ENCODE data around the gene HSD17B11.
A peak's percentile ranks its signal among the peaks of the same experiment; 100 is the strongest.
"Not testable (repeated sequence)": the region's sequence is repeated elsewhere in the genome, so short reads cannot be mapped to it uniquely, and the experiment has no call there.

Gene HSD17B11

DNA sequence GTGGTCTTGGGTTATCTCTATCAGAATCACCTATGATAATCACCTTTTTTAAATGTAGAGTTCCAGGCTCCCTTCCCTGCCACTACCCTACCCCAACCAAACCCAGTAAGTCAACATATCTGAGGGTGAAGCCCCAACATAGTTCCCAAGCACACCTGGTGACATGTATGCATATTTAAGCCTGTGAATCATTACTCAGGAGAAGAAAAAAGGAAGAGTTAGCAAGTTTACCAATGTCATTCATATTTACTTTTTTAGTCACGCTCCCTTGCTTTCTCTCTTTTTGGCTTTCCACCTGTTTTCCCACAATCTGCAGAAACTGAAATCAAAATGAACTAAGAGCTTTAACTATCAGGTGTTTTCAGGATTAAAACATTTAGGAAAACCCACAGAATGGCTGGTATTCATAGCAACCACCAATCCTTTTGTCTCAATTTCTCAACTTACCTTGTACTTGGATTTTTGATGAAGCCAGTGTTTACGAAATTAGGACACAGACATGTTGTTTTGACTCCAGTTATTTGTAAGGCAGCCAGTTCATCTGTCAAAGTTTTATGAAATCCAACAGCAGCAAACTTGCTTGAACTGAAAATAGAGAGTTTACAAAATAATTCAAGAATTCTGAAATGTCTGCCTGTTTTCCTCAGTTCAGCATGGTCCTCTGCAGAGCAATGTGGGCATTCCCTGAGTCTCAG is 34.0 kb downstream of the HSD17B11 start:
- no peak for DNase-seq

DNA sequence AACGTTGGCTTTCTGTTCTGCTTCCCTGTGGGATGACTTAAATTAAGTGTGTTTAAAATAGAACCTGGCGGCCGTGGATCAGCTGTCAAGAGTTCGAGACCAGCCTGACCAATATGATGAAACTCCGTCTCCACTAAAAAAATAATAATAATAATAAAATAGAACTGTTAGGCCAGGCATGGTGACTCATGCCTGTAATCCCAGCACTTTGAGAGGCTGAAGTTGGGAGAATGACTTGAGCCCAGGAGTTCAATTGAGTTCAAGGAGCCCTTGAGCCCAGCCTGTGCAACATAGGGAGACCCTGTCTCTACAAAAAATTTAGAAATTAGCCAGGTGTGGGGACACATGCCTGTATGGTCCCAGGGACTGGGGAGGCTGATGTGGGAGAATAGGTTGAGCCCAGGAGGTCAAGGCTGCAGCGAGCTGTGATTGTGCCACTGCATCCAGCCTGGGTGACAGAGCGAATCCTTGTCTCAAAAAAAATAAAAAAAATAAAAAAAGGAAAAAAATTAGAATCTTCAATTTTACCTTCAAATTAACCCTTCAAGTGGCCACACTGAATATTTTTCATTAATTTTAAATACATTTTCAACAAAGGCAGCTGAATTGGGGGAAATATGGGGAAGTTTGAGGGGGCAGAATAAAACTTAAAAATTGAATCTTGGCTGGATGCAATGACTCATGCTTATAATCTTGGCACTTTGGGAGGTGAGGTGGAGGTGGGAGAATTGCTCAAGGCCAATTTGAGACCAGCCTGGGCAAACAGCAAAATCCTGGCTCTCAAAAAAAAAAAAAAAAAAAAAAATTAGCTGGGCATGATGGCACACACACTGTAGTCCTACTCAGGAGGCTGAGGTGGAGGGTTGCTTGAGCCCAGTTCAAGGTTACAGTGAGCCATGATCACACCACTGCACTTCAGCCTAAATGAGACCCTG is 36.6 kb downstream of the HSD17B11 start:
- no peak for DNase-seq

DNA sequence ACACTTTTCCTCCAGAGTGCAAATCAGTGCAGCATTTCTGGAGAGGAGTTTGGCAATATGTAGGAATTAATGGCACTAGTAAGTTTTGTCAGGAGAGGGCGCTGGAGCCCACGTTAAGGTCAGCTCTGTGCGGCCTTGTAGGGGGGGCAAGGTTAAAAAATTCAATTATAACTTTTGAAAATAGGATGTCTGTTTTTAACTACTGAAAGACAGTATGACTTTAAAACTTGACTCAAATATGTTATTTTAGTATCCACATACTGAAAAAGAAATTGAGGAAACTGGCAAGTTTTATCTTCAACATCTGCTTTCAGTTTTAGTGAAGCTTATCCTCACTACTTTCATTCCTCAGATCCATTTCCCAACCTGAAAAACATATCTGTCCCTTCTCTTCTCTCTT is 37.4 kb downstream of the HSD17B11 start:
- peak; percentile 10 for DNase-seq

DNA sequence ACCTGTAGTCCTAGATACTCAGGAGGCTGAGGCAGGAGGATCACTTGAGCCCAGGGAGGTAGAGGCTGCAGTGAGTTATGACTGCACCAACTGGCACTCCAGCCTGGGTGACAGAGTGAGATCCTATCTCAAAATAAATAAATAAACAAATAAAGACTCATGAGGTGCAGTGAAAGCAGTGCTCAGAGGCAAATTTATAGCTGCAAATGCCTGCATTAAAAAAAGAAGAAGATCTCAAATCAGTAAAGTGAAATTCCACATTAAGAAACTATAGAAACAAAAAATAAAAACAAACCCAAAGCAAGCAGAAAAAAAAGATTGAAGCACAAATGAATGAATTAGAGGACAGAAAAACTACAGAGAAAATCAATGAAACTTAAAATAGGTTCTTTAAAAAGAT is 45.8 kb downstream of the HSD17B11 start:
- no peak for DNase-seq

DNA sequence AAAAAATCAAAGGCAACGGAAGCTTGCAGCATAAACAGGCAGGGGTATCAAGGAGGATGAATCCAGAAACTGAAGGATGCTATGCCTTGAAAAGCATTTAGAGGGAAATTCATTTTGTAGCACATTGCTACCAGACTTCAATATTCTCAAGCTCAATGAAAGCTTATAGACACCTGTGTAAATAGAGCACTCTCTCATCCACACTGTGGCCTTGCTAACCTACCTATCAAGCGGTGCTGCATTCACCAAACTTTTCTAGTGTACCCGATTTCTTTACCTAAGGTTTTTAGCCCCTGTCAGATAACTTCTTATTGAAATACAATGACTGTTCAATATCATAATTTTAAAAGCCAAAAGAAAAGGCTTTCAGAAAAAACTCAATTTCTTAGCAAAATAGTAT is 48.1 kb downstream of the HSD17B11 start:
- no peak for DNase-seq

DNA sequence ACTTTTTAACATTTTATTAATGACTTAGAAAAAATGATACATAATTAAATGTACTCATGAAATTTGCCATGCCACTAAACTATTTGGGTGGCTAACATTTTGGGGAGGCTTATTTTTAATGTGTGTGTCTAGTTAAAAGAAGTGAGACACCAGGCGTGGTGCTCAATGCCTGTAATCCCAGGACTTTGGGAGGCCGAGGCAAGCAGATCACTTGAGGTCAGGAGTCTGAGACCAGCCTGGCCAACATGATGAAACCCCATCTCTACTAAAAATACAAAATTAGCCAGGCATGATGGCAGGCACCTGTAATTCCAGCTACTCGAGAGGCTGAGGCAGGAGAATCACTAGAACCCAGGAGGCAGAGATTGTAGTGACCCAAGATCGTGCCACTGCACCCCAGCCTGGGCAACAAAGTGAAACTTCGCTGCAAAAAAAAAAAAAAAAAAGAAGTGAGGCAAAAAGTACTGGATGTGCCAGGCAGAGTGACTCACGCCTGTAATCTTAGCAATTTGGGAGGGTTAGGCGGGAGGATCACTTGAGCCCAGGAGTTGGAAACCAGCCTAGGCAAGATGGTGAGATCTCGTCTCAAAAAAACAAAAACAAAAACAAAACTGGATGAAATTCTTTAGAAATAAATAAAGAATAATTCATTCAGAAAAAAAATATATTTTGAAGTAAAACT is 48.9 kb downstream of the HSD17B11 start:
- not testable (repeated sequence) for DNase-seq

DNA sequence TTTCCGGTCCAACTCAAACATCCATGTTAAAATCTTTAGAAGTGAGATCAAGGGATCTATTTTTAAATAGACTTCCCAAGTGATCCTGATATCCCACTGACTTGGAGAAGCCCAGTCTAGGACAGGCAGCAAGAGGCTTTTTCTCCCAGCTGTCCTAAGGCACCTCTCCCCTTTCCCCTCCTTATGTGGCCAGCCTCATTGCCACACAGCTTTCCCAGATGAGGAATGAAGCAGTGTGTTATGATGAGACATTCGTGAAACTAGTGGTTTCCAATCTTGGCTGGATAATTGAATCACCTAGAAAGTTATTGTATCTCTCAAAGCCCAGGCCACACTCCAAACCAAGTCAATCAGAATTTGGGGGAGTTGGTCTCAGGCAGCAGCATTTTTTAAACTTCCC is 51.5 kb downstream of the HSD17B11 start:
- no peak for DNase-seq

DNA sequence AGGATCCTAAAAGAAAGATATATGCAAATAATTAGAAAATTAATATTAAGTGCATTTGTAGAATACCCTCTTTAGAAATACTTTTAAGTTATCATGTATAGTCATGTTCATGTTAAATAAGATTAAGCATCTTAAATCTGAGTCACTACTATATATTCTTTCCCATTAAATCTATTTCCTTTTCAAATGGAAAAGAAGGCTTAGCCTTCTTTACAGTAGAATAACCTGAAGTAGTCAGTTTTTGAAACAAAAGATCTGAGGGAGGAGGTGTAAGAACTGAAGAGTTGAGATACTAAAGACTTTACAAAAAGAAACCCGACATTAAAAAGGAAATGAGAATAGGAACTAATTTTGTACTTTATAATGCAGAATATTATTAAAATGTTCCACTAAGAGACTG is 53.6 kb downstream of the HSD17B11 start:
- no peak for DNase-seq

DNA sequence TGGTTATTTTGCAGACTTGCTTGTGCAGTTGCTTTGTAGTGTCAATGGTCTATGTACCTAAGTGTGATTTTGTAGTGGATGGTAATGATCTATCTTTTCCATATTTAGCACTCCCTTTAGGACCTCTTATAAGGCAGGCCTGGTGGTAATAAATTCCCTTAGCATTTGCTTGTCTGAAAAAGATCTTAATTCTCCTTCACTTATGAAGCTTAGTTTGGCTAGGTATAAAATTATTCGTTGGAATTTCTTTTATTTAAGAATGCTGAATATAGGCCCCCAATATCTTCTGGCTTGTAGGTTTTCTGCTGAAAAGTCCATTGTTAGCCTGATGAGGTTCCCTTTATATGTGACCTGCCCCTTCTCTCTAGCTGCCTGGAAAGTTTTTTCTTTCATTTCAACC is 57.7 kb downstream of the HSD17B11 start:
- DNase-seq, result no peak

DNA sequence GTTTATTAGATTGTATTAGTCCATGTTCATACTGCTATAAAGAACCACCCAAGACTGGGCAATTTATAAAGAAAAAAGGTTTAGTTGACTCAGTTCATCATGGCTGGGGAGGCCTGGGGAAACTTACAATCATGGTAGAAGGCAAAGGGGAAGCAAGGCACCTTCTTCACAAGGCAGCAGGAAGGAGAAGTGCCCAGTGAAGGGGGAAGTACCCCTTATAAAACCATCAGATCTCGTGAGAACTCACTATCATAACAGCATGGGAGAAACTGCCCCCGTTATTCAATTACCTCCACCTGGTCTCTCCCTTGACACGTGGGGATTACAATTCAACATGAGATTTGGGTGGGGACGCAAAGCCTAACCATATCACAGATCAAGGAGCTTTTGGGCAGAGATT is 60.2 kb downstream of the HSD17B11 start:
- DNase-seq, result no peak

DNA sequence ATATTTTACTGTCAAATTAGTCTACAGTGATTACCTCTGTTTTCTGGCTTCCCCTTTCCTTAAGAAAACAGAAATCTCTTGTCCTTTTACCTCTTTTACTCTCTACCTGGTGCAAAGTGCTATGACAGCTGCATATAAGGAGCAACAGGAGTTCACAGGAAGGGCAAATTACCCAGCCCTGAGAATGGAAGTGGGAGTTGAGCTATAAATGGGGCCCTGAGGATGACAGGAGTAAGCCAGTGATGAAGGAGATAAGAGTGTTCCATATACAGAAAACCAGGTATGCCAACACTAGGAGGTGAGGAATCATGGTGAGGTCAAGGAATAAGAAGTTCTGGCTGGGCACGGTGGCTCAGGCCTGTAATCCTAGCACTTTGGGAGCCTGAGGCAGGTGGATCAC is 63.9 kb downstream of the HSD17B11 start:
- DNase-seq, result no peak

DNA sequence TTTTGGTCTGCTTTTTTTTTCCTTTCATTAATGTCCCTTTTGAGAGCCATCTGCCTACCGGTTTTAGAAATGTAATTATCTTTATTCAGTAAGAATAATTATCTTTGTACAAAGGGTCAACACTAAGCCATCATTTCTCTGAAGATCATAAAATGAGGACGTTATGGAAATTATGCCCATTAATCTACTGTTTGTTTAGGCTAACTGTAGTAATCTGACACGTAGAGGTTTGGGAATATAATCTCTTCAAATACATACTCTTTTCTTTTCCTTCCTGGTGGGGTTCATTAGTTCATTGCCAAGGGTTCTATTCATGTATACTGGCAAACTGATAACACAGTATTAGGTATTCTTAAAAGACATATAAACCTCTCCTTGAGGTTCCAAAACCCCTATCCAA is 64.5 kb downstream of the HSD17B11 start:
- no peak for DNase-seq

DNA sequence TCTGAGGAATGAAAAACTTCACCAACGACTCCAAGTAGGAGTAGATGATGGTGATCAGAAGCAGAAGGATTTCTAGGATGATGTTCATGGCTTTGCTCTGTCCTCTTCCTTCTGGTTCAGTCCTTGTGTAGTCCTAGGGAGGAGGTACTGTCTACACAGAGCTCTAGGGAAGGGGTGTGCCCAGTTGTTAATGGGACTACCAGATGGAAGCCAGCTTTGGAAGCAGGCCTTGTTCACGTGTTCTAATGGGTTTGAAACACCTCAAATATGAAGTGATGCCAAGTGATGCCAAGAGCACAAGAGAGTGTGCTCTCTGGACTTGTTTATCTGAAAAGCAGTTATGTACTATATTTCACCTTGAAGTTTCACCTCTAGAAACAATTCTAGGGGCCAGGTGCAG is 68.2 kb downstream of the HSD17B11 start, which contains the start of gene HSD17B13:
HSD17B13 (minus strand) TSS at position 129 of the 400 bp plus-strand sequence; CDS start at position 88, 41 bp downstream.
- DNase-seq, result no peak

DNA sequence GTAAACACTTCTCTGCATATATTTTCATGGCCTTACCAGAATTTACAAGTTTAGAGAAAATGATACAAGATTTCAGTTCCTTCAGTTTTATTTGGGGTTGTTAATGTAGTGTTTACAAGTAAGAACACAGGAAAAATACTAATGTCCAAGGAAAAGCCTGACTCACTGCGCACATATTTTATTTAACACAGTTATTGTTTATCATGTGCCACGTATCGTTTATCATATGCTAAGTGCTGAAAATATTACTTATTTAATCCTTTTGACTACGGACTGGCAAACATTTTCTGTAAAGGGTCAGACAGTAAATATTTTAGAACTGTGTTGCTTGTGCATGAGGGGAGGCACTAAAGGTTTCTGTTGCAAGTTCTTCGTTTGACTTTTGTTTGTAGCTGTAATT is 69.1 kb downstream of the HSD17B11 start:
- DNase-seq, result no peak

DNA sequence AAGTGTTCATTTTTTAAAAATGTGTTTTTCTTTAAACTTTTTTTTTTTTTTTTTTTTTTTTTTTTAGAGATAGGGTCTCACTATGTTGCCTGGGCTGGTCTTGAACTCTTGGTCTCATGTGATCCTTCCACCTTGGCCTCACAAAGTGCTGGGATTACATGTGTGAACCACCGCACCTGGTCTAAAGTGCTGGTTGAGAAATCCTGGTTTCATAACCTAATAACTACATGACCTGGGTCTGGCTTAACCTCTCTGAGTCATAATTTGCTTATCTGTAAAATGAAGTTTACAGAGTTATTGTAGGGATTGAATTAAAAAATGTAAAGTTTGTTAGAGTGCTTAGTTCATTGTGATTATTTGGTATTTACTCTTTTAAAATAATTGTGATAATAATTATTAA is 73.5 kb downstream of the HSD17B11 start:
- DNase-seq, result no peak

DNA sequence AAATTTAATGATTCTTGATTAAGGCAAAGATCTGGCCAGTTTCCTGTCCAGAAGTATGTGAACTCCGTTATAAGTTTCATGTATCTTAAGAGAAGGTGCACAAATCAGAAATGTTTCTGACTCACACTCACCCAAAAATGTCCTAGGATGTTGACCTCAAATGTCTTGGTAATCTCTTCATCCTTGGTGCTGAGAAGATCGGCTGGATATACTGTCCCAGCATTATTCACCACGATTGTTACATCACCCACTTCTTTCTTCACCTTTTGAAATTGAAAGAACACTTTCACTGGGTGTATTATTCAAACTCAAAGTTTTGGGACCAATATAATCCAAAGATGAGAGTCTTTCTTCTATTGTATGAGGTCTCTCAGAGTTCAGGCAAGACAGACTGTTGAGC is 74.0 kb downstream of the HSD17B11 start:
- DNase-seq, result no peak

DNA sequence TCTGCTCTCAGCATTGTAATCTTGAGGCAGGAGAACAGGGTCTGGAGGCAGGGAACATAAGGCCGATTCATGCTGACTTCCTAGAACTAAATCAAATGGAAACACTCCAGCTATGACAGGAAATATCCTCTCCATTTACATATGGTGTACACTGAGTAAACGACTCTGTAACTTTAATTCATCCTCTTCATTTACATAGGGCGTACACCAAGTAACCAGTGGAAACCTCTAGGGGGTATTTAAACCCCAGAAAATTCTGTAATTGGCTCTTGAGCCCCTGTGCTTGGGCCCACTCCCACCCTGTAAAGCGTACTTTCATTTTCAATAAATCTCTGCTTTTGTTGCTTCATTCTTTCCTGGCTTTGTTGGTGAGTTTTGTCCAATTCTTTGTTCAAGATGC is 76.0 kb downstream of the HSD17B11 start:
- DNase-seq, result not testable (repeated sequence)

DNA sequence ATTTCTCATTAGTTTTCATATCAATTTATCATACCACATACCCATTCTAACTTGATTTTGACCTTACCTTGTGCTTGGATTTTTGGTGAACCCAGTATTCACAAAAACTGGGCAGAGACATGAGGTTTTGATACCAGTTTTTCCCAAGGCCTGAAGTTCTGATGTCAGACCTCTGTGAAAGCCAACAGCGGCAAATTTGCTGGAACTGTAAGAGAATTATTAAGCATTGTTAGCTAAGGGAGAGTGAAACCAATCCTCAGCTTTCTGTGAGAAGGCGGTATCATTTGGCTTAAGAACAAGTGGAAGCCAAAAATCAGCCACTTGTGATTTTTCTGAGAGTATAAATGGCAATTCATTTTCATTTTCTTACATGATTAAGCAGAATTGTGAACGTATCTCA is 77.2 kb downstream of the HSD17B11 start:
- DNase-seq, result no peak

DNA sequence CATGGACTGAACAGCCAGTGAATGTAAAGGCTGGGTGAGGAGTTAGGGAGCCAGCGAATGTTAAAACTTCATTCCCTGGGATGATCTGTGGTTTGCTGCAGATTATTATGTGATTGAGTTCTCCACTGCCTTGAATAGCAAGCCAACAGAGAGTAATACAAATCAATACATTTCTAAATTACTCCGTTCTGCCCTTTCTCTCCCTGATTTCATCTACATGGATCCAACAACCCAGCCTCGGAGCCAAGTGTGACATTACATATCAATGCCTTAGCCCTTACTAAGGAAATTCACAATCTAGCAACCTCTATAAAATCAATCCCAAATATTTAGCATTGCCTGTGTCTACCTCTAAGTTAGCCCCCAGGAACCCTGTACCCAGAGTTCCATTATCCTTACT is 79.3 kb downstream of the HSD17B11 start:
- DNase-seq, result no peak

DNA sequence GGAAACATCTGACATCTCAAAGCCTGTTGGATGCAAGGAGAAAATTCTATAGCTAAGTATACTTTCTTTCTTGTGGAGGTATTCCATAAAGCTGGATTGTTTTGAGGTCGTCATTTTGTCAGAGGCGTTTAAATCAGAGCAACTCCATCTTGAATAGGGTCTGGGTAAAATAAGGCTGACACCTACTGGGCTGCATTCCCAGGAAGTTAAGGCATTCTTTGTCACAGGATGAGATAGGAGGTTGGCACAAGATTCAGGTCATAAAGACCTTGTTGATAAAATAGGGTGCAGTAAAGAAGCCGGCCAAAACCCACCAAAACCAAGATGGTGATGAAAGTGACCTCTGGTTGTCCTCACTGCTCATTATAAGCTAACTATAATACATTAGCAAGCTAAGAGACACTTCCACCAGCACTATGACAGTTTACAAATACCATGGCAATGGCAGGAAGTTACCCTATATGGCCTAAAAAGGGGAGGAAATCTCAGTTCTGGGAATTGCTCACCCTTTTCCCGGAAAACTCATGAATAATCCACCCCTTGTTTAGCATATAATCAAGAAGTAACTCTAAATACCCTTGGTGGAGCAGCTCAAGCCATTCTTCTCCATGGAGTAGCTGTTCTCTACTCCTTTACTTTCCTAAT is 80.2 kb downstream of the HSD17B11 start:
- no peak for DNase-seq

DNA sequence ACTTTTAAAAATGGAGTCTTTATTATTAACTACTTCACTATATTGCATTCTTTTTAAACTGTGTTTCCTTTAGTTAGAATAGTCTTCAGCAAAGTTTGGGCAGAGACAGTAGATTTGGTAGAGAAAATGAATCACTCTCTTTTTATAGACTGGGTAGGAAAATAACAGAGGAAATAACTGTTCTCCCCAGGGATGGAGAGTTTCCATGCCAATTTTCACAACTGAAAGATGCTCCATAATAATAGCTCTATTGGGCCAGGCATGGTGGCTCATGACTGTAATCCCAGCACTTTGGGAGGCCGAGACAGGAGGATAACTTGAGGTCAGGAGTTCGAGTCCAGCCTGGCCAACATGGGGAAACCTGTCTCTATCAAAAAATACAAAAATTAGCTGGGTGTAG is 81.4 kb downstream of the HSD17B11 start:
- no peak for DNase-seq

DNA sequence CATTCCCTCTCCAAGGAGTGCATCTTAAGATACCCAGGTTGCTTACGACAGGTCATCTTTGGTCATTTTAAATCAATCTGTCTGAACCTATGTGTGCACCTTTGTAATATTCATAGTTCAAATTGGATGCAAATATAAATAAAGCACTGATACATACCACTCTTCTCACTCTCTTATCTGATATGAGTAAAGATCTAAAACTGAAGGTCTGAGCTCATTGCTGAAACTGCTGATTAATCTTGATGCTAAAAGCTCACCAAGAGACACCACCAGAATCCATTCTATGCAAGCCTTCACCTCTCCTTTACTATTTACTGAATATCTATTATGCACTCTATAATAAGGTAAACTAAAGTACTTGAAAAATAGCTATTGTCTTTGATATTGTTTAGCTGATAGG is 84.9 kb downstream of the HSD17B11 start:
- no peak for DNase-seq

DNA sequence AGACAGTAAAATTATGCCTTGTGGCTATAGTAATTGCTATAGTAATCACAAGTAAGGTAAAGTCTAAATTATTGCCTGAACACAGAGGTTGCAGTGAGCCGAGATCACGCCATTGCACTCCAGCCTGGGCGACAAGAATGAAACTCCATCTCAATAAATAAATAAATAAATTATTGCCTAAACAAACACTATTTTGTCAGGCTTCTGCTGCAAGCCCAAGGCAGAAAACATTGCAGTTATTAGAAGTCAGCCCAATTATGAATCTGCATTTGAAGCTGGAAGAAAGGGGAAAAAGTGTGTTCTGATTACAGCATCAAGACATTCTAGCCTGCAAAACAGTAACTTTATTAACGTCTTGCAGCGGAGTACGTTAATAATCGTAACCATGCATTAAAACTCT is 85.4 kb downstream of the HSD17B11 start:
- DNase-seq, result no peak

Measured in T-helper 9 cell (primary cell).